Measurements from ENCODE around the gene IFNA7. TPM values are rescaled to one million over a fixed set of nuclear protein-coding genes. Genes with fewer than 3 reads are reported as not detected.

IFNA7 gene
- total RNA-seq = not detected in 2 replicates

DNA sequence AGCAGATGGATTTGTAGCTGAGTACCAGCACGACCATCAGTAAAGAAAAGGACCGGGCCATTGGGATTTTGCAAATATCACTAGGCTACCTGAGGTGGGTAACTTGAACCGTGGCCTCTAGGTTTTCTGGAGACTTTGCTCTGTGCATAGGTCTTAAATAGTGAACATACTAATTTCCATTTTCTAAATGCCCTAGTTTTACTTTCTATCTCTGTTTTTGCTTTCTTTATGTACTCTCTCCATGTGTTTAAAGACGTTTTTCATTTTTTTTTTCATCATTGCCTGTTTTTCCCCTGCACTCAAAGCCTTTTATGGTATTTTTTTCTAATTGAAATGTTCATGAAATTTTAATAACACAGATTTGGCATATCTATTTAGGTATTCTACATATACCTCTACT, at the start of gene IFNA7:
Gene IFNA7 (minus strand): TSS at position 101 of the 400 bp plus-strand sequence. CDS start 40 bp downstream, at position 61.

DNA sequence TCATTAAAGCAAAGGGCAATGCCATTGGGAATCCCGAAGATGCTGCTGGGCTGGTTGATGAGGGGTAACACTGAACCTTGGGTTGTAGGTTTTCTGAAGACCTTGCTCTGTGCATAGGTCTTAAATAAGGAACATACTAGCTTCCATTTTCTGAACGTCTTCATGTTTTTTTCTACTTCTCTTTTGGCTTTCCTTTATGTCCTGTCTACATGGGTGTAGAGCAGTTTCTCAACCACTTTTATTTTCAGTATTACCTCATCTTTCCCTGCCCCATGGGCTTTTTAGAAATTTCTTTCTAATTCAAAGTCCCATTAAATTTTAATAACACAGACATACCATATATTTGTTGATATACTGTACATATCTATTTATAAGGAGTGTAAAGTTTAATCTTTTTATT, 37.9 kb upstream of the IFNA7 start, which contains the start of gene IFNA14:
Gene IFNA14 (minus strand): TSS at position 95 of the 400 bp plus-strand sequence. CDS start 70 bp downstream, at position 25.

DNA sequence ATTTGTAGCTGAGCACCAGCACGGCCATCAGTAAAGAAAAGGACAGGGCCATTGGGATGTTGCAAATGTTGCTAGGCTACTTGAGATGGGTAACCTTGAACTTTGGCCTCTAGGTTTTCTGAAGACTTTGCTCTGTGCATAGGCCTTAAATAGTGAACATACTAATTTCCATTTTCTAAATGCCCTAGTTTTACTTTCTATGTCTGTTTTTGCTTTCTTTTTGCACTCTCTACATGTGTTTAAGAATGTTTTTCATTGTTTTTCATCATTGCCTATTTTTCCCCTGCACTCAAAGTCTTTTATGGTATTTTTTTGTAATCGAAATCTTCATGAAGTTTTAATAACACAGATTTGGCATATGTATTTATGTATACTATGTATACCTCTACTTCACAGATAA, 26.1 kb upstream of the IFNA7 start, which contains the start of gene IFNA17:
Gene IFNA17 (minus strand): TSS at position 101 of the 400 bp plus-strand sequence. CDS start 49 bp downstream, at position 52.

DNA sequence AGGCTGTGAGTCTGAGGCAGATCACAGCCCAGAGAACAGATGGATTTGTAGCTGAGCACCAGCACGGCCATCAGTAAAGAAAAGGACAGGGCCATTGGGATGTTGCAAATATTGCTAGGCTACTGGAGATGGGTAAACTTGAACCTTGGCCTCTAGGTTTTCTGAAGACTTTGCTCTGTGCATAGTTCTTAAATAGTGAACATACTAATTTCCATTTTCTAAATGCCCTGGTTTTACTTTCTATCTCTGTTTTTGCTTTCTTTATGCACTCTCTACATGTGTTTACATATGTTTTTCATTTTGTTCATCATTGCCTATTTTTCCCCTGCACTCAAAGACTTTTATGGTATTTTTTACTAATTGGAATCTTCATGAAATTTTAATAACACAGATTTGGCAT, 15.2 kb upstream of the IFNA7 start, which contains the start of gene IFNA16:
Gene IFNA16 (minus strand): TSS at position 101 of the 400 bp plus-strand sequence. CDS start 6 bp downstream, at position 95.

DNA sequence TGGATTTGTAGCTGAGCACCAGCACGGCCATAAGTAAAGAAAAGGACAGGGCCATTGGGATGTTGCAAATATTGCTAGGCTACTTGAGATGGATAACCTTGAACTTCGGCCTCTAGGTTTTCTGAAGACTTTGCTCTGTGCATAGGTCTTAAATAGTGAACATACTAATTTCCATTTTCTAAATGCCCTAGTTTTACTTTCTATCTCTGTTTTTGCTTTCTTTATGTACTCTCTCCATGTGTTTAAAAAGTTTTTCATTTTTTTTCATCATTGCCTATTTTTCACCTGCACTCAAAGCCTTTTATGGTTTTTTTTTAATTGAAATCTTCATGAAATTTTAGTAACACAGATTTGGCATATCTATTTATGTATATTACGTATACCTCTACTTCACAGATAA, 5.0 kb upstream of the IFNA7 start, which contains the start of gene IFNA10:
Gene IFNA10 (minus strand): TSS at position 101 of the 400 bp plus-strand sequence. CDS start 46 bp downstream, at position 55.

DNA sequence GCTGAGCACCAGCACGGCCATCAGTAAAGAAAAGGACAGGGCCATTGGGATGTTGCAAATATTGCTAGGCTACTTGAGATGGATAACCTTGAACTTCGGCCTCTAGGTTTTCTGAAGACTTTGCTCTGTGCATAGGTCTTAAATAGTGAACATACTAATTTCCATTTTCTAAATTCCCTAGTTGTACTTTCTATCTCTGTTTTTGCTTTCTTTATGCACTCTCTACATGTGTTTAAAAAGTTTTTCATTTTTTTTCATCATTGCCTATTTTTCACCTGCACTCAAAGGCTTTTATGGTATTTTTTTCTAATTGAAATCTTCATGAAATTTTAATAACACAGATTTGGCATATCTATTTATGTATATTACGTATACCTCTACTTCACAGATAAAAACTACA, 14.5 kb downstream of the IFNA7 start, which contains the start of gene IFNA4:
Gene IFNA4 (minus strand): TSS at position 101 of the 400 bp plus-strand sequence. CDS start 56 bp downstream, at position 45.

DNA sequence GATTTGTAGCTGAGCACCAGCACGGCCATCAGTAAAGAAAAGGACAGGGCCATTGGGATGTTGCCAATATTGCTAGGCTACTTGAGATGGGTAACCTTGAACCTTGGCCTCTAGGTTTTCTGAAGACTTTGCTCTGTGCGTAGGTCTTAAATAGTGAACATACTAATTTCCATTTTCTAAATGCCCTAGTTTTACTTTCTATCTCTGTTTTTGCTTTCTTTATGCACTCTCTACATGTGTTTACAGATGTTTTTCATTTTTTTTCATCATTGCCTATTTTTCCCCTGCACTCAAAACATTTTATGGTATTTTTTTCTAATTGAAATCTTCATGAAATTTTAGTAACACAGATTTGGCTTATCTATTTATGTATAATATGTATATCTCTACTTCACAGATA, 35.4 kb downstream of the IFNA7 start, which contains the start of gene IFNA21:
Gene IFNA21 (minus strand): TSS at position 101 of the 400 bp plus-strand sequence. CDS start 48 bp downstream, at position 53.

Other genes starting within 250 kb of the IFNA7 start
- 4.7 and 9.4 TPM in 2 replicates for gene HACD4, start 170.6 kb downstream of the IFNA7 start, total RNA-seq
- gene IFNB1, start 124.3 kb downstream of the IFNA7 start, total RNA-seq = not detected in 2 replicates
- not detected in 2 replicates for gene IFNW1, start 60.4 kb downstream of the IFNA7 start, total RNA-seq
- gene IFNA21, start 35.5 kb downstream of the IFNA7 start, total RNA-seq = not detected in 2 replicates
- not detected in 2 replicates for gene IFNA4, start 14.6 kb downstream of the IFNA7 start, total RNA-seq
- not detected in 2 replicates for gene IFNA10, start 4.9 kb upstream of the IFNA7 start, total RNA-seq
- gene IFNA16, start 15.1 kb upstream of the IFNA7 start, total RNA-seq = not detected in 2 replicates
- not detected in 2 replicates for gene IFNA17, start 26.0 kb upstream of the IFNA7 start, total RNA-seq
- gene IFNA14, start 37.8 kb upstream of the IFNA7 start, total RNA-seq = not detected in 2 replicates
- not detected in 2 replicates for gene IFNA5, start 103.1 kb upstream of the IFNA7 start, total RNA-seq
- gene KLHL9, start 133.2 kb upstream of the IFNA7 start, total RNA-seq = 12.5 and 13.8 TPM in 2 replicates
- not detected in 2 replicates for gene IFNA6, start 148.7 kb upstream of the IFNA7 start, total RNA-seq
- not detected in 2 replicates for gene IFNA13, start 165.9 kb upstream of the IFNA7 start, total RNA-seq
- gene IFNA2, start 183.2 kb upstream of the IFNA7 start, total RNA-seq = not detected in 2 replicates
- gene IFNA8, start 206.9 kb upstream of the IFNA7 start, total RNA-seq = not detected in 2 replicates
- gene IFNA1, start 238.2 kb upstream of the IFNA7 start, total RNA-seq = not detected in 2 replicates